A549 (cell line): Measurements from ENCODE around the gene EVA1C. TPM values are rescaled to one million over a fixed set of nuclear protein-coding genes. Genes with fewer than 3 reads are reported as not detected.

ENCODE experiments used
- BHLHE40 ChIP-seq: IDR thresholded peaks from 2 replicates; pipeline ENCODE4 v1.6.1; 2012; ENCODE audit warnings: low read depth, low read length, inconsistent platforms
- CBX2 ChIP-seq: fragments of 200-600 bp; sonication (generic); IDR thresholded peaks from 2 replicates; pipeline ENCODE4 v1.6.1; 2016; ENCODE audit warnings: low read depth, mild to moderate bottlenecking, borderline replicate concordance
- CEBPB ChIP-seq, 2 experiments: fragments of >200 bp in 1 of 2; sonication (Bioruptor Twin) in 1 of 2; formaldehyde crosslinking in 1 of 2; IDR thresholded peaks; 2 replicates each; pipeline ENCODE4 v1.6.1; 2012 to 2016
- CHD4 ChIP-seq: fragments of 200-600 bp; sonication (generic); IDR thresholded peaks from 2 replicates; pipeline ENCODE4 v1.6.1; 2016; ENCODE audit warnings: antibody characterized with exemption, mild to moderate bottlenecking, borderline replicate concordance
- EHMT2 ChIP-seq: fragments of 200-600 bp; sonication (generic); IDR thresholded peaks from 2 replicates; pipeline ENCODE4 v1.6.1; 2016; ENCODE audit warnings: antibody characterized with exemption, low read depth, mild to moderate bottlenecking, moderate library complexity
- ESRRA ChIP-seq: fragments of 150-350 bp; IDR thresholded peaks from 2 replicates; pipeline ENCODE4 v1.6.1; 2014; ENCODE audit warnings: mild to moderate bottlenecking, low read length, borderline replicate concordance
- HDAC2 ChIP-seq: fragments of 200-600 bp; sonication (generic); IDR thresholded peaks from 2 replicates; pipeline ENCODE4 v1.6.1; 2016
- HEYL ChIP-seq: fragments of 250-450 bp; sonication (Bioruptor Pico); IDR thresholded peaks from 2 replicates; pipeline ENCODE4 v1.8.0; 2021; ENCODE audit warnings: mild to moderate bottlenecking, moderate library complexity
- HOXB13 ChIP-seq: fragments of 250-450 bp; sonication (Bioruptor Pico); IDR thresholded peaks from 2 replicates; pipeline ENCODE4 v1.5.0; 2020; ENCODE audit warnings: low read depth, mild to moderate bottlenecking, moderate library complexity
- HOXB5 ChIP-seq: fragments of 250-450 bp; sonication (Bioruptor Pico); IDR thresholded peaks from 2 replicates; pipeline ENCODE4 v1.5.0; 2020; ENCODE audit warnings: mild to moderate bottlenecking, moderate library complexity
- KDM1A ChIP-seq: fragments of 200-600 bp; sonication (generic); IDR thresholded peaks from 2 replicates; pipeline ENCODE4 v1.6.1; 2016; ENCODE audit warnings: low read depth, mild to moderate bottlenecking
- MAFK ChIP-seq: fragments of 450-650 bp; IDR thresholded peaks from 2 replicates; pipeline ENCODE4 v1.6.1; 2014; ENCODE audit not compliant: partially characterized antibody
- MYC ChIP-seq: IDR thresholded peaks from 2 replicates; pipeline ENCODE4 v1.6.1; 2012; ENCODE audit warnings: mild to moderate bottlenecking, inconsistent platforms, low read length, improper control_type of control experiment, borderline replicate concordance
- NPAS2 ChIP-seq: fragments of 250-450 bp; sonication (Bioruptor Pico); IDR thresholded peaks from 2 replicates; pipeline ENCODE4 v1.8.0; 2022; ENCODE audit warnings: mild to moderate bottlenecking, moderate library complexity, borderline replicate concordance
- NR3C1 ChIP-seq: fragments of >200 bp; sonication (Bioruptor Twin); formaldehyde crosslinking; IDR thresholded peaks from 3 replicates; pipeline ENCODE4 v1.6.1; 2017
- POLR2AphosphoS2 ChIP-seq: conservative IDR thresholded peaks from 2 replicates; pipeline ENCODE4 v1.6.1; 2012; ENCODE audit warnings: low read length, improper control_type of control experiment, inconsistent platforms
- RAD21 ChIP-seq, 2 experiments: fragments of >200 bp in 1 of 2; sonication (Bioruptor Twin) in 1 of 2; formaldehyde crosslinking in 1 of 2; IDR thresholded peaks in 1 of 2; conservative IDR thresholded peaks in 1 of 2; 2 replicates in 1 of 2; 3 replicates in 1 of 2; pipeline ENCODE4 v1.6.1; 2012 to 2018; ENCODE audit warnings: inconsistent platforms in 1 of 2
- RCOR1 ChIP-seq: fragments of 150-350 bp; IDR thresholded peaks from 2 replicates; pipeline ENCODE4 v1.6.1; 2014; ENCODE audit warnings: antibody characterized with exemption, low read length, low read depth
- RNF2 ChIP-seq: fragments of 200-600 bp; sonication (generic); IDR thresholded peaks from 2 replicates; pipeline ENCODE4 v1.6.1; 2016; ENCODE audit warnings: low read depth, mild to moderate bottlenecking, antibody characterized with exemption, moderate library complexity, borderline replicate concordance
- SMC3 ChIP-seq: fragments of >200 bp; sonication (Bioruptor Twin); formaldehyde crosslinking; IDR thresholded peaks from 3 replicates; pipeline ENCODE4 v1.6.1; 2018; ENCODE audit warnings: inconsistent platforms
- TP53 ChIP-seq: fragments of 250-450 bp; sonication (Bioruptor Pico); IDR thresholded peaks from 2 replicates; pipeline ENCODE4 v1.5.0; 2021; ENCODE audit warnings: mild to moderate bottlenecking, moderate library complexity
- ZNF302 ChIP-seq: fragments of 250-450 bp; sonication (Bioruptor Pico); IDR thresholded peaks from 2 replicates; pipeline ENCODE4 v1.9.0; 2021; ENCODE audit warnings: inconsistent platforms, mild to moderate bottlenecking, moderate library complexity
- ZSCAN20 ChIP-seq: fragments of 250-450 bp; sonication (Bioruptor Pico); IDR thresholded peaks from 2 replicates; pipeline ENCODE4 v1.8.0; 2022; ENCODE audit warnings: mild to moderate bottlenecking, moderate library complexity
- polyA plus RNA-seq, 4 experiments: library from polyadenylated mRNA; depleted of rRNA in 3 of 4; stranded (reverse); fragments of >200 nt; fragmentation: RNase III in 1 of 4; extraction: RNeasy Plus Mini Kit Qiagen cat#74134 plus additional on column Dnase treatment in 1 of 4; gene quantifications; 2 replicates in 3 of 4; 3 replicates in 1 of 4; pipeline ENCODE4 v1.2.3, GENCODE V29; 2011 to 2017
- TF ChIP-seq, protein P1 (sequence below): fragments of >200 bp; sonication (Bioruptor Twin); formaldehyde crosslinking; IDR thresholded peaks from 2 replicates; pipeline ENCODE4 v1.6.1; 2016
- TF ChIP-seq, protein P2 (sequence below): fragments of >200 bp; sonication (Bioruptor Twin); formaldehyde crosslinking; IDR thresholded peaks from 3 replicates; pipeline ENCODE4 v1.5.1; 2016
- TF ChIP-seq, protein P3 (sequence below): fragments of >200 bp; sonication (Bioruptor Twin); formaldehyde crosslinking; IDR thresholded peaks from 3 replicates; pipeline ENCODE4 v1.6.1; 2016
- TF ChIP-seq, protein P4 (sequence below): fragments of 450-650 bp; IDR thresholded peaks from 2 replicates; pipeline ENCODE4 v1.6.1; 2014; ENCODE audit warnings: antibody characterized with exemption

EVA1C gene
- polyA plus RNA-seq, 2 of the 4 experiments (the other 2 are of a cell fraction) = 41.1 to 48.0 TPM

DNA sequence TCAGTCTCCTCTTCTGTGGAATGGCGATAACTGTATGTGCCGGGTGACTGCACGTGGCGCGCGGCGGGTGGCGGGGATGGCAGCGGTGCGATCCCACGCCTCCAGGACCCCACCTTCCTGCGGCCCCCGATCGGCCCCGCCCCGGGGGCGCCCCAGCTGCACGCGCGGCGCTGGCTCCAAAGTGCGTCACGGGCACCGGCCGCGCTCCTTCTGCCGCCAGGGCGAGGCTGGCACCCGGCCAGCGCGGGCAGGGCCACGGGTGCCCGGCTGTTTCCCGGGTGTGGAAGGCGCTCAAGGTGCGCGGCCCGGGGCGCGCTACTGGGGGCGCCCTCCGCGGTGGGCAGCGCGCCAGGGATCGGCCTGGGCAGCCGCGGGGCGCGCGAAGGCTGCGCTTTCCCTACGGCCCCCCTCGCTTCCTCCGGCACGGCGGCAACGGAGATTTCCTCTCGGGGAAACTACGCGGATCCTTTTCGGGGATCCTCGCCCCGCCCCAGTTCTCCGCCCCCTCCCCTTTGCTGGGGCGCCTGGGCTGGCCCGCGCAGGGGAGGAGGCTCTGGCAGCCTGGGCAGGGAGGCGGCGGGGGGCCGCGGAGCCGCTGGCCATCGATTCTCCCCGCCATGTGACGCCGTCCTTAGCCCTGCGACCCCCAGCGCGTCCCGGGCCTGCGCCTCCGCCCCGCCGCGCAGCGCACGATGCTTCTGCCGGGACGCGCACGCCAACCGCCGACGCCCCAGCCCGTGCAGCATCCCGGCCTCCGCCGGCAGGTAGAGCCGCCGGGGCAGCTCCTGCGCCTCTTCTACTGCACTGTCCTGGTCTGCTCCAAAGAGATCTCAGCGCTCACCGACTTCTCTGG is at the start of gene EVA1C (continued):
- TF ChIP-seq HOXB13 (CRISPR knock-in tag) (no peak), ESRRA (no peak), SMC3 (no peak), ZNF302 (CRISPR knock-in tag) (no peak), HDAC2 (no peak), NR3C1 (no peak), CHD4 (no peak), POLR2AphosphoS2 (no peak), RNF2 (no peak), TP53 (no peak), KDM1A (no peak), CEBPB (IDR thresholded peaks at IDR 0.05) (no peak), NPAS2 (CRISPR knock-in tag) (no peak), BHLHE40 (peak; percentile 7; the same call in 1 of the 2 replicates), HEYL (CRISPR knock-in tag) (no peak), MAFK (no peak), RAD21 (conservative IDR thresholded peaks at IDR 0.05 in 1 of 2, IDR thresholded peaks at IDR 0.05 in 1 of 2) (no peak), HOXB5 (CRISPR knock-in tag) (no peak), EHMT2 (no peak), MYC (peak; percentile 52; the same call in 1 of the 2 replicates), RCOR1 (no peak), CBX2 (no peak), ZSCAN20 (no peak)
- TF ChIP-seq, protein P1, sequence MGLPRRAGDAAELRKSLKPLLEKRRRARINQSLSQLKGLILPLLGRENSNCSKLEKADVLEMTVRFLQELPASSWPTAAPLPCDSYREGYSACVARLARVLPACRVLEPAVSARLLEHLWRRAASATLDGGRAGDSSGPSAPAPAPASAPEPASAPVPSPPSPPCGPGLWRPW = no peak
- TF ChIP-seq, protein P2, sequence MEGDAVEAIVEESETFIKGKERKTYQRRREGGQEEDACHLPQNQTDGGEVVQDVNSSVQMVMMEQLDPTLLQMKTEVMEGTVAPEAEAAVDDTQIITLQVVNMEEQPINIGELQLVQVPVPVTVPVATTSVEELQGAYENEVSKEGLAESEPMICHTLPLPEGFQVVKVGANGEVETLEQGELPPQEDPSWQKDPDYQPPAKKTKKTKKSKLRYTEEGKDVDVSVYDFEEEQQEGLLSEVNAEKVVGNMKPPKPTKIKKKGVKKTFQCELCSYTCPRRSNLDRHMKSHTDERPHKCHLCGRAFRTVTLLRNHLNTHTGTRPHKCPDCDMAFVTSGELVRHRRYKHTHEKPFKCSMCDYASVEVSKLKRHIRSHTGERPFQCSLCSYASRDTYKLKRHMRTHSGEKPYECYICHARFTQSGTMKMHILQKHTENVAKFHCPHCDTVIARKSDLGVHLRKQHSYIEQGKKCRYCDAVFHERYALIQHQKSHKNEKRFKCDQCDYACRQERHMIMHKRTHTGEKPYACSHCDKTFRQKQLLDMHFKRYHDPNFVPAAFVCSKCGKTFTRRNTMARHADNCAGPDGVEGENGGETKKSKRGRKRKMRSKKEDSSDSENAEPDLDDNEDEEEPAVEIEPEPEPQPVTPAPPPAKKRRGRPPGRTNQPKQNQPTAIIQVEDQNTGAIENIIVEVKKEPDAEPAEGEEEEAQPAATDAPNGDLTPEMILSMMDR = no peak
- TF ChIP-seq, protein P3, sequence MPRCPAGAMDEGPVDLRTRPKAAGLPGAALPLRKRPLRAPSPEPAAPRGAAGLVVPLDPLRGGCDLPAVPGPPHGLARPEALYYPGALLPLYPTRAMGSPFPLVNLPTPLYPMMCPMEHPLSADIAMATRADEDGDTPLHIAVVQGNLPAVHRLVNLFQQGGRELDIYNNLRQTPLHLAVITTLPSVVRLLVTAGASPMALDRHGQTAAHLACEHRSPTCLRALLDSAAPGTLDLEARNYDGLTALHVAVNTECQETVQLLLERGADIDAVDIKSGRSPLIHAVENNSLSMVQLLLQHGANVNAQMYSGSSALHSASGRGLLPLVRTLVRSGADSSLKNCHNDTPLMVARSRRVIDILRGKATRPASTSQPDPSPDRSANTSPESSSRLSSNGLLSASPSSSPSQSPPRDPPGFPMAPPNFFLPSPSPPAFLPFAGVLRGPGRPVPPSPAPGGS = no peak
- TF ChIP-seq, protein P4, sequence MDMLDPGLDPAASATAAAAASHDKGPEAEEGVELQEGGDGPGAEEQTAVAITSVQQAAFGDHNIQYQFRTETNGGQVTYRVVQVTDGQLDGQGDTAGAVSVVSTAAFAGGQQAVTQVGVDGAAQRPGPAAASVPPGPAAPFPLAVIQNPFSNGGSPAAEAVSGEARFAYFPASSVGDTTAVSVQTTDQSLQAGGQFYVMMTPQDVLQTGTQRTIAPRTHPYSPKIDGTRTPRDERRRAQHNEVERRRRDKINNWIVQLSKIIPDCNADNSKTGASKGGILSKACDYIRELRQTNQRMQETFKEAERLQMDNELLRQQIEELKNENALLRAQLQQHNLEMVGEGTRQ = no peak
